Sigmoid colon (tissue), 7 donors: Measurements from ENCODE around the gene RWDD3. TPM values are rescaled to one million over a fixed set of nuclear protein-coding genes. Genes with fewer than 3 reads are reported as not detected.

Experiments used
- DNase-seq: peaks from one replicate; pipeline ENCODE4 v3.0.0-alpha.2; 2019
- H3K27ac ChIP-seq, 4 donors: fragments of 200-600 bp; sonication (generic); one replicate each; pipeline ENCODE4 v1.5.1; 2016 to 2019; ENCODE audit warnings: mild to moderate bottlenecking in 1 of 4
- H3K27me3 ChIP-seq, 3 donors: fragments of 200-600 bp; sonication (generic); one replicate each; pipeline ENCODE4 v1.5.1; 2019; ENCODE audit warnings: mild to moderate bottlenecking in 1 of 3
- H3K36me3 ChIP-seq, 4 donors: fragments of 200-600 bp; sonication (generic); one replicate each; pipeline ENCODE4 v1.5.1; 2016 to 2019
- H3K4me1 ChIP-seq, 4 donors: fragments of 200-600 bp; sonication (generic); one replicate each; pipeline ENCODE4 v1.5.1; 2017 to 2019
- H3K4me3 ChIP-seq, 4 donors: fragments of 200-600 bp; sonication (generic); one replicate each; pipeline ENCODE4 v1.5.1; 2017 to 2019; ENCODE audit warnings: mild to moderate bottlenecking in 2 of 4, moderate library complexity in 1 of 4
- H3K9me3 ChIP-seq, 4 donors: fragments of 200-600 bp in 3 of 4; sonication (generic) in 3 of 4; one replicate each; pipeline versions ENCODE4 v1.5.1 to v1.6.1; 2013 to 2019
- CTCF ChIP-seq, 4 experiments: fragments of 450-650 bp in 3 of 4; fragments of 200-600 bp in 1 of 4; IDR thresholded peaks; one replicate each; pipeline ENCODE4 v1.5.1; 2016 to 2019; ENCODE audit warnings: antibody characterized with exemption in 4 of 4, mild to moderate bottlenecking in 3 of 4, moderate library complexity in 2 of 4
- EP300 ChIP-seq, 4 donors: sonication (generic); formaldehyde crosslinking; IDR thresholded peaks; one replicate each; pipeline ENCODE4 v1.6.1; 2017; ENCODE audit warnings: antibody characterized with exemption in 4 of 4
- POLR2A ChIP-seq, 2 donors: fragments of 450-650 bp; IDR thresholded peaks; one replicate each; pipeline ENCODE4 v1.6.1; 2016; ENCODE audit warnings: antibody characterized with exemption in 2 of 2, mild to moderate bottlenecking in 2 of 2, moderate library complexity in 2 of 2
- POLR2AphosphoS5 ChIP-seq, 4 donors: sonication (generic); formaldehyde crosslinking; IDR thresholded peaks; one replicate each; pipeline ENCODE4 v1.6.1; 2017; ENCODE audit warnings: antibody characterized with exemption in 4 of 4
- WGBS, 2 donors: extraction: QIAGEN DNeasy Blood & Tissue Kit; methylation state at CpG; one replicate each; pipeline ENCODE4 v1.1.7; 2013; 5-methylcytosine and 5-hydroxymethylcytosine counted together
- intact Hi-C: fragments of 100-400 bp; cut with DNase I; formaldehyde crosslinking; loops from one replicate; pipeline ENCODE4 v1.15.1; 2023
- polyA plus RNA-seq, 3 donors: library from polyadenylated mRNA; stranded (reverse); fragments of 200-250 nt; gene quantifications; one replicate each; pipeline ENCODE4 v1.2.3, GENCODE V29; 2013
- total RNA-seq, 4 donors: library from RNA; depleted of rRNA; stranded (reverse); fragments of >200 nt; gene quantifications; one replicate each; pipeline ENCODE4 v1.1.0, GENCODE V29; 2016
- donor health status: healthy with polysubstance abuse.
- donor health status: Bipolar disorder and iron deficiency.
- donor health status: healthy.

The RWDD3 gene
- total and polyA plus RNA-seq, 7 donors = 11.1 to 27.6 (median 17.1) TPM

- Histone ChIP-seq H3K4me3 (no peak overlapping the region), H3K36me3 (no peaks in the 10 kb centered on the region), H3K27ac (no peak overlapping the region), H3K4me1 (no peaks in the 10 kb centered on the region), H3K27me3 (no peaks in the 10 kb centered on the region), H3K9me3 (peaks cover 0 to 2% (median 0%) of the 10 kb centered on the region in 4 donors)
- TF ChIP-seq EP300 (IDR thresholded peaks at IDR 0.05) = no peak
- WGBS, 2 donors = 87 to 88% methylated on average over 6 of the region's 6 CpGs
- intact Hi-C loops = no loop called here
- no peak for DNase-seq
Measured at GRCh38 chr1:95207223-95207935, 26.6 kb upstream of the RWDD3 start.

- H3K36me3 ChIP-seq = no peaks in the 10 kb centered on the region
- WGBS, 2 donors = 77 to 81% methylated on average over 3 of the region's 3 CpGs
- no peak for TF ChIP-seq POLR2AphosphoS5 (IDR thresholded peaks at IDR 0.05)
- no peak overlapping the region for H3K4me3 ChIP-seq
- intact Hi-C loops = no loop called here
- H3K27me3 ChIP-seq = no peaks in the 10 kb centered on the region
- H3K4me1 ChIP-seq = no peaks in the 10 kb centered on the region
- H3K27ac ChIP-seq = no peak overlapping the region
- no peak for DNase-seq
- peaks cover 0 to 2% (median 0%) of the 10 kb centered on the region in 4 donors for H3K9me3 ChIP-seq
Measured at GRCh38 chr1:95208876-95209275, 25.1 kb upstream of the RWDD3 start.

GRCh38 chr1:95209291-95209690, 24.7 kb upstream of the RWDD3 start:
- peaks cover 0 to 2% (median 0%) of the 10 kb centered on the region in 4 donors for H3K9me3 ChIP-seq
- no peaks in the 10 kb centered on the region for H3K4me1 ChIP-seq
- no peaks in the 10 kb centered on the region for H3K27me3 ChIP-seq
- TF ChIP-seq POLR2AphosphoS5 (IDR thresholded peaks at IDR 0.05) (no peak), EP300 (IDR thresholded peaks at IDR 0.05) (no peak), POLR2A (IDR thresholded peaks at IDR 0.05) (no peak), CTCF (IDR thresholded peaks at IDR 0.05) (no peak)
- intact Hi-C loops = no loop called here
- DNase-seq = no peak
- no peak overlapping the region for H3K4me3 ChIP-seq
- H3K27ac ChIP-seq = no peak overlapping the region
- H3K36me3 ChIP-seq = no peaks in the 10 kb centered on the region

GRCh38 chr1:95216292-95216990, 17.6 kb upstream of the RWDD3 start:
- DNase-seq = no peak

GRCh38 chr1:95217371-95217770, 16.6 kb upstream of the RWDD3 start:
- Histone ChIP-seq H3K4me3 (no peak overlapping the region), H3K36me3 (no peaks in the 10 kb centered on the region), H3K27ac (no peak overlapping the region), H3K9me3 (no peaks in the 10 kb centered on the region), H3K4me1 (no peaks in the 10 kb centered on the region), H3K27me3 (no peaks in the 10 kb centered on the region)
- no peak for TF ChIP-seq POLR2A (IDR thresholded peaks at IDR 0.05)
- no peak for TF ChIP-seq CTCF (IDR thresholded peaks at IDR 0.05)
- no peak for TF ChIP-seq EP300 (IDR thresholded peaks at IDR 0.05)
- TF ChIP-seq POLR2AphosphoS5 (IDR thresholded peaks at IDR 0.05) = no peak
- intact Hi-C loops = no loop called here
- no peak for DNase-seq
- 64 to 77% methylated on average over 1 of the region's 1 CpG for WGBS, 2 donors

More at GRCh38 chr1:95216292-95216990, 17.6 kb upstream of the RWDD3 start:
- Histone ChIP-seq H3K4me1 (no peaks in the 10 kb centered on the region), H3K27ac (no peak overlapping the region), H3K9me3 (no peaks in the 10 kb centered on the region), H3K27me3 (no peaks in the 10 kb centered on the region), H3K4me3 (no peak overlapping the region), H3K36me3 (no peaks in the 10 kb centered on the region)
- TF ChIP-seq EP300 (IDR thresholded peaks at IDR 0.05) (no peak), CTCF (IDR thresholded peaks at IDR 0.05) (no peak), POLR2AphosphoS5 (IDR thresholded peaks at IDR 0.05) (no peak), POLR2A (IDR thresholded peaks at IDR 0.05) (no peak)
- WGBS, 2 donors = 86 to 91% methylated on average over 14 of the region's 14 CpGs
- intact Hi-C loops = no loop called here
